Esophagus muscularis mucosa (tissue), 4 donors: ENCODE data around the gene LPCAT2. TPM values are rescaled to one million over a fixed set of nuclear protein-coding genes. Genes with fewer than 3 reads are reported as not detected.

Experiments used
- DNase-seq: peaks from one replicate; pipeline ENCODE4 v3.0.0-alpha.2; 2017; ENCODE audit errors: extremely low spot score
- H3K27ac ChIP-seq, 4 donors: fragments of 200-600 bp; sonication (generic); replicated peaks in 1 of 4; 1 replicate in 3 of 4; 2 replicates in 1 of 4; pipeline ENCODE4 v1.5.1; 2016 to 2019; ENCODE audit warnings: mild to moderate bottlenecking in 1 of 4
- H3K27me3 ChIP-seq, 4 donors: fragments of 200-600 bp; sonication (generic); one replicate each; pipeline versions ENCODE4 v1.5.1 to v1.6.0; 2016 to 2019
- H3K36me3 ChIP-seq, 4 donors: fragments of 200-600 bp; sonication (generic); one replicate each; pipeline ENCODE4 v1.5.1; 2016 to 2019
- H3K4me1 ChIP-seq, 4 donors: fragments of 200-600 bp; sonication (generic); one replicate each; pipeline ENCODE4 v1.5.1; 2016 to 2019
- H3K4me3 ChIP-seq, 4 donors: fragments of 200-600 bp; sonication (generic); 1 replicate in 2 of 4; 2 replicates in 2 of 4; pipeline ENCODE4 v1.5.1; 2016 to 2019; ENCODE audit warnings: mild to moderate bottlenecking in 4 of 4, moderate library complexity in 1 of 4
- H3K9me3 ChIP-seq, 4 donors: fragments of 200-600 bp; sonication (generic); 1 replicate in 3 of 4; 2 replicates in 1 of 4; pipeline ENCODE4 v1.5.1; 2016 to 2019
- EP300 ChIP-seq: sonication (generic); formaldehyde crosslinking; IDR thresholded peaks from one replicate; pipeline ENCODE4 v1.6.1; 2017; ENCODE audit warnings: antibody characterized with exemption
- POLR2A ChIP-seq: fragments of 450-650 bp; IDR thresholded peaks from one replicate; pipeline ENCODE4 v1.6.1; 2017; ENCODE audit warnings: antibody characterized with exemption, moderate library complexity, mild to moderate bottlenecking, low read depth
- POLR2AphosphoS5 ChIP-seq, 2 donors: sonication (generic); formaldehyde crosslinking; IDR thresholded peaks; one replicate each; pipeline ENCODE4 v1.6.1; 2017; ENCODE audit warnings: antibody characterized with exemption in 2 of 2
- WGBS: methylation state at CpG from one replicate; pipeline ENCODE4 v1.1.5; 2018; 5-methylcytosine and 5-hydroxymethylcytosine counted together
- intact Hi-C: fragments of 100-400 bp; cut with DNase I; formaldehyde crosslinking; loops from one replicate; pipeline ENCODE4 v1.15.1; 2023
- total RNA-seq, 4 donors: library from RNA; depleted of rRNA; stranded (reverse); fragments of >200 nt; gene quantifications; one replicate each; pipeline versions ENCODE4 v1.1.0 to v1.2.1, GENCODE V29; 2016
- TF ChIP-seq, protein P1 (sequence below), 3 experiments: fragments of 200-600 bp in 2 of 3; fragments of 450-650 bp in 1 of 3; sonication (generic) in 2 of 3; IDR thresholded peaks; one replicate each; pipeline ENCODE4 v1.5.1; 2017 to 2019; ENCODE audit warnings: antibody characterized with exemption in 3 of 3, mild to moderate bottlenecking in 2 of 3, moderate library complexity in 1 of 3

LPCAT2 gene
- total RNA-seq, 4 donors from 2014 or later = 9.6 to 12.9 (median 12.0) TPM

DNA sequence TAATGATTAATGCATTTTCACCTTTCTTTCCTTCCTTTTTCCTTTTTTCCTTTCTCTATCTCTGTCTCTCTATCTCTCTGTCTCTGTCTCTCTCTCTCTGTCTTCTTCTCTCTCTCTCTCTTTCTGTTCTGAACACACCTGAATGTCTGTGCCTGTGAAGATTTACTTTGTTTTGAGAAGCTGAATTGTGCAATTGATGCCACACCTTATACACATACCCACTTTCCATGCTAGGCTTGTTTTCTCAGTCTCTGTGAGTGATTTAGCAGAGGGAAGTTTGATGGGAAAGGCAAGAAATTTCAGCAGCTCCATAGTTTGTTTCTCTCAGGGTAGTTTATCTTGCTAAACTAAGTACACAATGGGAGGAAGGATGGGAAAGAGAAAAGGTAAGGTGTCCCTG, 48.3 kb downstream of the LPCAT2 start:
- intact Hi-C loops = no loop called here
- Histone ChIP-seq H3K27ac (no peak overlapping the region), H3K4me3 (no peak overlapping the region), H3K36me3 (peaks cover 0 to 7% (median 3%) of the 10 kb centered on the region in 4 donors), H3K27me3 (peaks cover 0 to 4% (median 0%) of the 10 kb centered on the region in 4 donors), H3K9me3 (peaks cover 0 to 10% (median 4%) of the 10 kb centered on the region in 4 donors), H3K4me1 (peaks cover 15 to 39% (median 32%) of the 10 kb centered on the region in 4 donors)
- DNase-seq = no peak
- TF ChIP-seq POLR2A = no peak
- TF ChIP-seq, protein P1, sequence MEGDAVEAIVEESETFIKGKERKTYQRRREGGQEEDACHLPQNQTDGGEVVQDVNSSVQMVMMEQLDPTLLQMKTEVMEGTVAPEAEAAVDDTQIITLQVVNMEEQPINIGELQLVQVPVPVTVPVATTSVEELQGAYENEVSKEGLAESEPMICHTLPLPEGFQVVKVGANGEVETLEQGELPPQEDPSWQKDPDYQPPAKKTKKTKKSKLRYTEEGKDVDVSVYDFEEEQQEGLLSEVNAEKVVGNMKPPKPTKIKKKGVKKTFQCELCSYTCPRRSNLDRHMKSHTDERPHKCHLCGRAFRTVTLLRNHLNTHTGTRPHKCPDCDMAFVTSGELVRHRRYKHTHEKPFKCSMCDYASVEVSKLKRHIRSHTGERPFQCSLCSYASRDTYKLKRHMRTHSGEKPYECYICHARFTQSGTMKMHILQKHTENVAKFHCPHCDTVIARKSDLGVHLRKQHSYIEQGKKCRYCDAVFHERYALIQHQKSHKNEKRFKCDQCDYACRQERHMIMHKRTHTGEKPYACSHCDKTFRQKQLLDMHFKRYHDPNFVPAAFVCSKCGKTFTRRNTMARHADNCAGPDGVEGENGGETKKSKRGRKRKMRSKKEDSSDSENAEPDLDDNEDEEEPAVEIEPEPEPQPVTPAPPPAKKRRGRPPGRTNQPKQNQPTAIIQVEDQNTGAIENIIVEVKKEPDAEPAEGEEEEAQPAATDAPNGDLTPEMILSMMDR (IDR thresholded peaks at IDR 0.05) = no peak
- no peak for TF ChIP-seq POLR2AphosphoS5 (IDR thresholded peaks at IDR 0.05)
- TF ChIP-seq EP300 = no peak

DNA sequence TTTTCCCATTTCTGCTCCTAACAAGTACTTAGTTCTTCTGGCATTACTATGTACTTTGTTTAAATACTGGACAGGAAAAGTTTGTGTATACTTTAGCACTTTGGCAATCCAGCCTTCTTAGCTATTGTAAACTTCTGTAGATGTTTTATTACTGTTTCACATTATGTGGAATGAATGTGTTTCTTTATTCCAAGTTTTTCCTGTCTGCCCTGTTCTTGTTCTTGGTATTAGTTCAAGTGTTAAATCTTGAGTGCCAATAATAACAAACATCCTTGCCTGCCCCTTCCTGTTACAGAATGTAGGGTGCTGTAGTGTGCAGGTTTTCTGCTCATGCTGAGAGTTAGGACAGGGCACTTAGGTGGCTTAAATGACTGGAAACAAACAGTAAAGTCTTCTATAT, 50.4 kb downstream of the LPCAT2 start:
- Histone ChIP-seq H3K36me3 (peaks cover 0 to under 1% (median 0%) of the 10 kb centered on the region in 4 donors), H3K27me3 (no peaks in the 10 kb centered on the region), H3K4me1 (peaks cover 20 to 39% (median 32%) of the 10 kb centered on the region in 4 donors), H3K9me3 (peaks cover 0 to under 1% (median 0%) of the 10 kb centered on the region in 4 donors), H3K4me3 (no peak overlapping the region), H3K27ac (peak overlapping the region in 2 of 4 donors; percentile 1 to 9)
- no peak for DNase-seq
- TF ChIP-seq POLR2AphosphoS5 (IDR thresholded peaks at IDR 0.05) = no peak
- TF ChIP-seq EP300 = no peak
- no peak for TF ChIP-seq POLR2A
- TF ChIP-seq, protein P1 (IDR thresholded peaks at IDR 0.05) = no peak
- intact Hi-C loops = no loop called here

DNA sequence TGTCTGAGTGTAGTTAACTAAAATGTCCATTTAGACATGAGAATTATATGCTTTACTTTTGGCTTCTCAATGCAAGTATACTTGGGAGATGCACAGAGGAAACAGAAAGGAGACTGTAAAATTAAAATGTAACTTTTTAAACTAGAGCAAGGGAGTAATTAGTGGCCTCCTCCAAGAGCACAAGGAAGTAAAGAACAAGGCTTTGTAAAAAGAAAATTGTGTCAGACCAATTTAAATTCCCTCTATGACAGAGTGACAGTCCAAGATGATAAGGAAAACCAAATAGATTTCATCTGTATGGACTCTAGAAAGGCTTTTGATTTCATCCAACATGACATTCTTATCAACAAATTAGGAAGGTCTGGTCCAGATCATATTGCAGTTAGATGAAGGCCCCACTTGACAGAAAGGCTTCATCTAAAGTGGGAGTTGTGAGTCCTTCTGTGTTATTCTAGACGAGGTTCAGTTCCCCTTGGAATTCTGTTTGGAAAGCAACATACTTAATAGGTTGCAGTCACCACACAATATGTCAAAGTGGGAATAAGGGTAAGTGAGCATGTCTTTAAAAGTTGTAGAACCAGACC, 51.2 kb downstream of the LPCAT2 start:
- 60% methylated on average over 1 of the region's 1 CpG for WGBS
- TF ChIP-seq EP300 = no peak
- TF ChIP-seq POLR2AphosphoS5 (IDR thresholded peaks at IDR 0.05) = no peak
- TF ChIP-seq, protein P1 (IDR thresholded peaks at IDR 0.05) = no peak
- TF ChIP-seq POLR2A = no peak
- no peak overlapping the region for H3K4me3 ChIP-seq
- intact Hi-C loops = no loop called here
- no peaks in the 10 kb centered on the region for H3K27me3 ChIP-seq
- H3K9me3 ChIP-seq = no peaks in the 10 kb centered on the region
- H3K27ac ChIP-seq = no peak overlapping the region
- H3K36me3 ChIP-seq = no peaks in the 10 kb centered on the region
- peaks cover 20 to 39% (median 32%) of the 10 kb centered on the region in 4 donors for H3K4me1 ChIP-seq
- DNase-seq = no peak

DNA sequence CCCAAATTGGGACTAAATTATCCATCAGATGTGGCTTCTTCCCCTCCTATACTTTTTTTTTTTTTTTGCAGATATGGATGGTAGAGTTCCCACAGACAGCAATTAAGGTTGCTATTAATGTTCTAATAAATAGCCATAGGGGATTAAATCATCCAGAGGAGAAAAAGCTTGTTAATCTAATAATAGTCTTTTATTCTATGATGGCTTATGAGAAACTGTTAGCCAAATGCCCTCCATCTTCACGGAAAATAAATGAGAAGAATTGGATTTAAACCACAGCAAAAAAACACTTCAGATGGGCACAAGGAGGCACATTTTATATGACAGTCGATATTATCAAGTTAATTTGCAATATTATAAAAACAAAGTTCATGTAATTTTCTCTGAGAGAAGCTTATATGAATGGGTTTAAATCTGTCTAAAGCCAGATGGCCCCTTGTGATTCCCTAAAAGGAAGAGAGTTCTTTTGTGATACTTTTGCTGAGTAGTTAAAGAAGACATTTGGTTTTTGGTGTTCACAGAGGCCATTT, 52.5 kb downstream of the LPCAT2 start:
- H3K27me3 ChIP-seq = no peaks in the 10 kb centered on the region
- no peaks in the 10 kb centered on the region for H3K9me3 ChIP-seq
- intact Hi-C loops = no loop called here
- WGBS = 92% methylated on average over 2 of the region's 2 CpGs
- no peak overlapping the region for H3K27ac ChIP-seq
- H3K36me3 ChIP-seq = no peaks in the 10 kb centered on the region
- TF ChIP-seq, protein P1 (IDR thresholded peaks at IDR 0.05) = no peak
- TF ChIP-seq EP300 (no peak), POLR2AphosphoS5 (IDR thresholded peaks at IDR 0.05) (no peak), POLR2A (no peak)
- DNase-seq = no peak
- peaks cover 20 to 39% (median 32%) of the 10 kb centered on the region in 4 donors for H3K4me1 ChIP-seq
- no peak overlapping the region for H3K4me3 ChIP-seq

DNA sequence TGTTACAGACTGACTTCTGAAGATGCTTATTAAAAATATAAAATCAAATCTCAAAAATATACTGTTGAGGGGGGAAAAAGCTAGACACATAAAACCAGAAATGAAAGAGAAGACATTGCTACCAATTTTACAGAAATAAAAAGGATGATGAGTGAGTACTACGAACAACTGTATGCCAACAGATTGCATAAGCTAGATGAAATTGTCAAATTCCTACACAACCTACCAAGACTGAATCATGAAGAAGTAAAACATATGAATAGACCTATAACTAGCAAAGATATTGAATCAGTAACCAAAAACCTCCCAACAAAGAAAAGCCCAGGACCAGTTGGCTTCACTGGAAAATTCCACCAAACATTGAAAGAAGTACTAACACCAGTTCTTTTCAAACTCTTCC, 54.1 kb downstream of the LPCAT2 start:
- Histone ChIP-seq H3K36me3 (no peaks in the 10 kb centered on the region), H3K9me3 (no peaks in the 10 kb centered on the region), H3K4me3 (no peak overlapping the region), H3K4me1 (peaks cover 26 to 35% (median 27%) of the 10 kb centered on the region in 4 donors), H3K27me3 (peaks cover 0 to 6% (median 0%) of the 10 kb centered on the region in 4 donors), H3K27ac (no peak overlapping the region)
- 84% methylated on average over 1 of the region's 1 CpG for WGBS
- DNase-seq = no peak
- TF ChIP-seq EP300 (no peak), POLR2AphosphoS5 (IDR thresholded peaks at IDR 0.05) (no peak), POLR2A (no peak)
- TF ChIP-seq, protein P1 (IDR thresholded peaks at IDR 0.05) = no peak
- intact Hi-C loops = no loop called here
